ENCODE data around the gene CHRNA4. TPM values are rescaled to one million over a fixed set of nuclear protein-coding genes. Genes with fewer than 3 reads are reported as not detected.

CHRNA4 gene
- total and polyA plus RNA-seq, 7 donors = 0.01 to 0.41 (median 0.24) TPM; not detected in 4

GRCh38 chr20:63376283-63377250 is 15.4 kb upstream of the CHRNA4 start:
- intact Hi-C loops (cut with DNase I) = no loop called here
- TF ChIP-seq CTCF (IDR thresholded peaks at IDR 0.05) = no peak
- Histone ChIP-seq H3K9me3 (no peaks in the 10 kb centered on the region), H3K27ac (no peak overlapping the region), H3K27me3 (ENCODE audit: insufficient read depth in 3 of 3, low read length in 2 of 3) (peaks cover 0 to 66% (median 5%) of the 10 kb centered on the region in 3 donors), H3K4me3 (no peak overlapping the region), H3K4me1 (no peaks in the 10 kb centered on the region), H3K36me3 (ENCODE audit: insufficient read depth in 1 of 2, low read depth in 1 of 2) (no peaks in the 10 kb centered on the region)
- DNase-seq = no peak
- 50 to 56% (median 53%) methylated on average over 30 to 31 of the region's 31 CpGs for WGBS, 3 donors
- ATAC-seq = no peak

- DNase-seq (no peak), ATAC-seq (no peak)
- WGBS, 3 donors = 85 to 90% (median 88%) methylated on average over 3 of the region's 3 CpGs
- Histone ChIP-seq H3K27ac (no peak overlapping the region), H3K4me1 (no peaks in the 10 kb centered on the region), H3K27me3 (ENCODE audit: insufficient read depth in 3 of 3, low read length in 2 of 3) (peaks cover 0 to 61% (median 9%) of the 10 kb centered on the region in 3 donors), H3K9me3 (no peaks in the 10 kb centered on the region), H3K4me3 (no peak overlapping the region), H3K36me3 (ENCODE audit: insufficient read depth in 1 of 2, low read depth in 1 of 2) (no peaks in the 10 kb centered on the region)
- intact Hi-C loops (cut with DNase I) = no loop called here
- TF ChIP-seq CTCF (IDR thresholded peaks at IDR 0.05) = no peak
Measured at GRCh38 chr20:63375438-63375837, 14.3 kb upstream of the CHRNA4 start.

- intact Hi-C loops (cut with DNase I) = no loop called here
- Histone ChIP-seq H3K27ac (no peak overlapping the region), H3K9me3 (no peaks in the 10 kb centered on the region), H3K4me1 (no peaks in the 10 kb centered on the region), H3K36me3 (ENCODE audit: insufficient read depth in 1 of 2, low read depth in 1 of 2) (no peaks in the 10 kb centered on the region), H3K4me3 (no peak overlapping the region), H3K27me3 (ENCODE audit: insufficient read depth in 3 of 3, low read length in 2 of 3) (peaks cover 0 to 62% (median 9%) of the 10 kb centered on the region in 3 donors)
- ATAC-seq (no peak), DNase-seq (no peak)
- no peak for TF ChIP-seq CTCF (IDR thresholded peaks at IDR 0.05)
- WGBS, 3 donors = 73 to 75% (median 73%) methylated on average over 12 of the region's 12 CpGs
Measured at GRCh38 chr20:63374504-63374903, 13.4 kb upstream of the CHRNA4 start.

- Histone ChIP-seq H3K27me3 (ENCODE audit: insufficient read depth in 3 of 3, low read length in 2 of 3) (peaks cover 0 to 58% (median 9%) of the 10 kb centered on the region in 3 donors), H3K36me3 (ENCODE audit: insufficient read depth in 1 of 2, low read depth in 1 of 2) (no peaks in the 10 kb centered on the region), H3K9me3 (no peaks in the 10 kb centered on the region), H3K4me3 (no peak overlapping the region), H3K4me1 (no peaks in the 10 kb centered on the region), H3K27ac (no peak overlapping the region)
- TF ChIP-seq CTCF (IDR thresholded peaks at IDR 0.05) = no peak
- ATAC-seq = no peak
- DNase-seq = no peak
- 80 to 84% (median 83%) methylated on average over 19 of the region's 19 CpGs for WGBS, 3 donors
- intact Hi-C loops (cut with DNase I) = no loop called here
Measured at GRCh38 chr20:63373996-63374395, 12.8 kb upstream of the CHRNA4 start.

Data from psoas muscle (tissue), 8 donors.